Erythroblast (primary cell): ENCODE measurements around the gene RASAL3.
A peak's percentile ranks its signal among the peaks of the same experiment; 100 is the strongest.

Source experiments
- DNase-seq, 2 experiments: peaks; one replicate each; lab custom pipeline; 2025; lab: John Stamatoyannopoulos, UW
- GATA1 ChIP-seq: IDR thresholded peaks from 2 replicates; pipeline ENCODE4 v1.6.1; 2011; ENCODE audit warnings: low read depth, mild to moderate bottlenecking, control low read depth, low read length, moderate library complexity
- POLR2A ChIP-seq: IDR thresholded peaks from 2 replicates; pipeline ENCODE4 v1.6.1; 2011; ENCODE audit warnings: mild to moderate bottlenecking, low read length

Gene RASAL3

GRCh38 chr19:15428956-15429824 lies 35.2 kb downstream of the RASAL3 start:
- TF ChIP-seq GATA1 (no peak), POLR2A (no peak)
- no peak for DNase-seq

- DNase-seq = no peak
- no peak for TF ChIP-seq GATA1
- TF ChIP-seq POLR2A = no peak
Observed at GRCh38 chr19:15427991-15428471, 36.3 kb downstream of the RASAL3 start.

GRCh38 chr19:15427350-15427700 lies 37.0 kb downstream of the RASAL3 start:
- TF ChIP-seq GATA1 (no peak), POLR2A (no peak)
- DNase-seq = no peak

GRCh38 chr19:15426485-15427349 lies 37.6 kb downstream of the RASAL3 start:
- peak; percentile 23 to 42 for DNase-seq
- TF ChIP-seq GATA1 = no peak
- TF ChIP-seq POLR2A = no peak

- no peak for TF ChIP-seq GATA1
- no peak for TF ChIP-seq POLR2A
- DNase-seq = no peak
Observed at GRCh38 chr19:15425321-15425950, 38.9 kb downstream of the RASAL3 start.

- TF ChIP-seq POLR2A = no peak
- TF ChIP-seq GATA1 = no peak
- DNase-seq = no peak
Observed at GRCh38 chr19:15424692-15425272, 39.6 kb downstream of the RASAL3 start.

- TF ChIP-seq GATA1 (no peak), POLR2A (no peak)
- DNase-seq = no peak
Observed at GRCh38 chr19:15424121-15424520, 40.2 kb downstream of the RASAL3 start.

- DNase-seq = no peak
- TF ChIP-seq POLR2A (no peak), GATA1 (no peak)
Observed at GRCh38 chr19:15423130-15423529, 41.2 kb downstream of the RASAL3 start.

GRCh38 chr19:15422296-15423075 lies 41.9 kb downstream of the RASAL3 start:
- no peak for TF ChIP-seq GATA1
- TF ChIP-seq POLR2A = no peak
- no peak for DNase-seq

GRCh38 chr19:15421721-15422260 lies 42.6 kb downstream of the RASAL3 start:
- TF ChIP-seq POLR2A = no peak
- TF ChIP-seq GATA1 = no peak
- DNase-seq = no peak

- no peak for DNase-seq
- TF ChIP-seq POLR2A = no peak
- no peak for TF ChIP-seq GATA1
Observed at GRCh38 chr19:15421136-15421695, 43.1 kb downstream of the RASAL3 start.

- no peak for TF ChIP-seq POLR2A
- no peak for TF ChIP-seq GATA1
Observed at GRCh38 chr19:15419413-15420025, 44.8 kb downstream of the RASAL3 start.

More at GRCh38 chr19:15419413-15420025, 44.8 kb downstream of the RASAL3 start:
- no peak for DNase-seq
